HG03060 (cell line): Measurements from ENCODE around the gene DGCR2.
"Not testable (repeated sequence)": the region's sequence is repeated elsewhere in the genome, so short reads cannot be mapped to it uniquely, and the experiment has no call there.

ENCODE experiments used
- ATAC-seq: cut with Tn5 transposase; IDR thresholded peaks from one replicate; pipeline ENCODE4 v1.9.1; 2021; ENCODE audit warnings: low read depth, moderate number of reproducible peaks; ENCODE audit not compliant: unreplicated experiment

Gene DGCR2

GRCh38 chr22:19122143-19122751, at the start of gene DGCR2:
Gene DGCR2 (minus strand): TSS chr22:19122412. CDS start chr22:19122206, 206 bp downstream.
- ATAC-seq, result peak; percentile 54

GRCh38 chr22:19169947-19170318, 47.7 kb upstream of the DGCR2 start:
- no peak for ATAC-seq

GRCh38 chr22:19169002-19169946, 47.1 kb upstream of the DGCR2 start:
- ATAC-seq, result no peak

GRCh38 chr22:19168088-19168890, 46.1 kb upstream of the DGCR2 start:
- no peak for ATAC-seq

DNA sequence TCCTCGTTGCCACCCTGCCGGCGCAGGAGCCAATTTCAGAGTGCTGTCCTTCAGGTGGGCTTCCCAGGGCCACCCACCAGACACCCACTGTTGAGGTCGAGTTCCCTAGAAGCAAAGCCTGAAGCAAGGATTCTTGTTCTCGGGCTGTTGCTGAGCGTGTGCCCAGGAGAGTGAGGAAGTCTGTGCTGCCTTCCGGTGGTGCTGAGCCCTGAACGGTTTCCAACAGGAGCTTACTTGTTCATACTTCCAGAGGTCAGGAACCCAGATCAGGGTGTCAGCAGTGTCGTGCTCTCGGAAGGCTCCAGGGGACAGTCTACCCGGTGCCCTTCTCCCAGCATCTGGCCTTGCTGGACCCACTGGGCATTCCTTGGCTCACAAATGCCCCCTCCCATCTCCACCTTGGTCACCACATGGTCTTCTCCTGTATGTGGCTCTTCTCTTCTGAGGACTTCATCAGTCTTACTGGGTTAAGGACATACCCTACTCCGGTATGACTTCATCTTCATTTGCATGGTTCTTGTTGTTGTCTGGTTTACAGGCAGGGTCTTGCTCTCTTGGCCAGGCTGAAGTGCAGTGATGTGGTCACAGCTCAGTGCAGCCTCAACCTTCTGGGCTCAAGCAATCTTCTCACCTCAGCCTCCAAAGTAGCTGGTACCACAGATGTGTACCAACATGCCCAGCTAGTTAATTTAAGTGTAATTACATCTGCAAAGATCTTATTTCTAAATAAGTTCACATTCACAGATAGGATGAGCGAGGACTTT, 45.1 kb upstream of the DGCR2 start:
- no peak for ATAC-seq

DNA sequence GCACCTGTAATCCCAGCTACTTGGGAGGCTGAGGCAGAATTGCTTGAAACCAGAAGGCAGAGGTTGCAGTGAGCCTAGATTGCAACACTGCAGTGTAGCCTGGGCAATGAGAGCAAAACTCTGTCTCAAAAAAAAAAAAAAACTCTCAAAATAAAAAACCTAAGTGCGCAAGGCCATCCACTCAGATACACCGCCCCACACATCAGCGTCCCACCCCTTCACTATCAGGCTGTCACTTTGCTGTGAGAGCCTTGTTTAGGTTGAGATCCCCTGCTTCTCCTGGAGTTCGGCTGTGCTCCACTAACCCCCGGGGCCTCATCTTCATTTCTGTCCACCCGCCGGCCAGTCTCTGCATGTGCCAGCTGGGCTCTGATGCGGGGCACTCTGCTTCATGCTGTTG, 44.2 kb upstream of the DGCR2 start:
- no peak for ATAC-seq

- no peak for ATAC-seq
Observed at GRCh38 chr22:19164425-19164824, 42.2 kb upstream of the DGCR2 start.

DNA sequence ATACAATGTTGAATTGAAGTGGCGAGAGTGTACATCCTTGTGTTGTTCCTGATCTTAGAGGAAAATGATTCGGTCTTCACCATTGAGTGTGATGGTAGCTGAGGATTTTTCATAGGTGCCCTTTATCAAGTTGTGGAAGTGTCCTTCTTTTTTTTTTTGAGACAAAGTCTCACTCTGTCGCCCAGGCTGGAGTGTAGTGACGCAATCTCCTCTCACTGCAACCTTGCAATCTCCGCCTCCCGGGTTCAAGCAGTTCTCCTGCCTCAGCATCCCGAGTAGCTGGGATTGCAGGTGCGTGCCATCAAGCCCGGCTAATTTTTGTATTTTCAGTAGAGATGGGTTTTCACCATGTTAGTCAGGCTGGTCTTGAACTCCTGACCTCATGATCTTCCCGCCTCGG, 36.4 kb upstream of the DGCR2 start:
- ATAC-seq, result not testable (repeated sequence)

GRCh38 chr22:19156109-19156508, 33.9 kb upstream of the DGCR2 start:
- not testable (repeated sequence) for ATAC-seq

DNA sequence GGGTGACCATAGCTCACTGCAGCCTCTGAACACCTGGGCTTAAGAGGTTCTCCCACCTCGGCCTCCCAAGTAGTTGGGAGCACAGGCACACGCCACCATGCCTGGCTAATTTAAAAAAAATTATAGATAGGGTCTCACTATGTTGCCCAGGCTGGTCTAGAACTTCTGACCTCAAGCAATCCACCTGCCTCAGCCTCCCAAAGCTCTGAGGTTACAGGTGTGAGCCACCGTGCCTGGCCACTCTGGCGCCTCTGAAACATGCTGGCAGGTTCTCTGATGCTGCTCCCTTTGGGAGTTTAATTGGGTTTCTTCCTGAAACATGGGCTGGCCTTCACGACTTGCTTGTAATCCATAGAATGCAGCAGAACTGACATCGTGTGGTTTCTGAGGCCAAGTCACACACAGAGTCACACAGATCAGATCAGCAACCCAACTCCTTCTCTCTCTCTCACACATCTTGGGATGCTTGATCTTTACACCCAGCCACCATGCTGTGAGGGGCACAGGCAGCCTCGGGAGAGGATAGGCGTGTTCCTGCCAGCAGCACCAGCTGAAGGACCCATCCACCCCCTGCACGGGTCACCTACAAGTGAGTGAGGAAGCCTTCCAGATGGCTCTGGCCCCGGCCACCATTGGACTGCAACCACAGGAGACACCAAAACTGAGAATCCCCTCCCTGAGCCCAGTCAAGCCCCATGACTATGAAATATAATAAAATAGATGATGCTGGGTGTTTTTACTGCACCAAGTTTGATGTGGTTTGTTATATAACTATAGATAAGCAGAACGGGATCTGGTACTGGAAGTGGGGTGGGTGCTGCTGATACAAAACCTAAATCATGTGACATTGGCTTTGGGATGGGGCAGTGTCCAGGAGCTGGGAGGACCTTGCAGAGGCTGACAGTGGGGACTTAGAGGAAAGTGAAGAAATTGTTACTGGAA, 31.0 kb upstream of the DGCR2 start:
- no peak for ATAC-seq

DNA sequence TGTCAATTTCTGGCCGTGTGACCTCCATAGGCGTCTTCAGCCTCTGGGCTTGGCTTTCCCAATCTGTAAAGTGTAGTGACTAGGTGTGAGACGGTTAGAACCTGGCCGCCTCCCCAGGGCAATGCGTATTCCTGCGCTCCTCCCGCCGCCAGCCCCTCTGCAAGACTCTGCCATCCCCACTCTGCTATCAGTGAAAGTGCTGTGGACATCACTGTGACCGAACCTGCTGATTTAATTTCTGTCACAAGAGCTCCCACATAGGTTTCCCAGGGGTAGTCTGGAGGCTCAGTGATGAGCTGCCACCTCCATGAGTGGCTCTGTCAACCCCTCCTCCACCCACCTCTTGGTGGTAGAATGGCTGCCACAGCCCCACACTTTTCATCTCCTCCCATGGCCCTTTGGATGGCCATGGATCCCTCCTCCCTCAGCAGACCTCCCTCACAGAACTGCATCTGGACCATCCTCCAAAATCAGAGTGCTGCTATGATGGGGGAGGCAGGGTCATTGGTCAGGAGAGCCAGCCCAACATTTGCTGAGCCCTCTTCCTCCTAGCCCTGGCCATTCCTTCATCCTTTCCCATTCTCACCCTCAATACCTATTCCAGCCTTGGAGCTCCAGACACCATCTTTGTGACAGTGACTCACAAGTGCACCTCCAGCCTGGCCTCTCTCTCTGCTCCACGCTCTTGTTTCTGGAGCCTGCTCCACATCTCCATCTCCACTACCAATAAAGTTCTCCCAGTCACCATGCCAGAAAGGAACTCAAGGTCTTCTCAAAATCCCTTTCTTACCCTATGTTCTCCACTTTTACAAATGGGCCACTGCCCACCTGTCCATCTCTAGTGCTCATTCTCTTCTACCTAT, 29.3 kb upstream of the DGCR2 start:
- no peak for ATAC-seq

GRCh38 chr22:19150482-19151328, 28.5 kb upstream of the DGCR2 start:
- no peak for ATAC-seq

GRCh38 chr22:19149991-19150390, 27.8 kb upstream of the DGCR2 start, which contains the start of gene GSC2:
Gene GSC2 (minus strand): TSS chr22:19150292. CDS start chr22:19150283, 9 bp downstream.
- no peak for ATAC-seq

- no peak for ATAC-seq
Observed at GRCh38 chr22:19149047-19149883, 27.1 kb upstream of the DGCR2 start.

DNA sequence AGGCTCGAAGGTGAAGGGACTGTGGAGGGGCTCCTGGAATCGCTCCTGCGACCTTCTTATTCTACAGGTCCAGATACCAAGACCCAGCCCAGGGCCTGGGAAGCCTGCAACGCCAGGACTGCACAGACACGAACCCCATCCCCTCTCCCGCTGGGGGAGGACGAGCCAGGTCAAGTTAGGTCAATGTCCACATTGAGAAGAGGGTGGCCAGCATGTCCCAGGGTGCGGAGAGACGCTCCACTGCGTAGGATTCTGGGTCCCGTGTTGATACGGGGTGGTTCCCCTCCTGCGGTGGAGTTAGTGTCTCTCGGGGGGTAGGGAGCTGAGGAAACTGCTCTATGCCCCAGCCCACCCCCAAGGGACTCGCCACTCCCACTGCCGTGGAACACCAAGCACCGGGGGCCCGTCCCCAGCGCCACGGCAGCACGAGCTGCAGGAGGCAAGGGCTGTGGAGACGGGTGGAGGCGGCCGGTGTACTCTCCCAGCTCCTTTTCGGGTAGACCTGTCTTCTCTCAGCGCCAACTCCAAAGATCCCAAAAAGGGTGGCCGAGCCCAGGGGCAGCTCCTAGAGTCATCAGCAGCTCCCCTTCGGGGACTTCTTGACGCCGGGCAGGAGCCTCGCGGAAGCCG, 26.3 kb upstream of the DGCR2 start:
- no peak for ATAC-seq

DNA sequence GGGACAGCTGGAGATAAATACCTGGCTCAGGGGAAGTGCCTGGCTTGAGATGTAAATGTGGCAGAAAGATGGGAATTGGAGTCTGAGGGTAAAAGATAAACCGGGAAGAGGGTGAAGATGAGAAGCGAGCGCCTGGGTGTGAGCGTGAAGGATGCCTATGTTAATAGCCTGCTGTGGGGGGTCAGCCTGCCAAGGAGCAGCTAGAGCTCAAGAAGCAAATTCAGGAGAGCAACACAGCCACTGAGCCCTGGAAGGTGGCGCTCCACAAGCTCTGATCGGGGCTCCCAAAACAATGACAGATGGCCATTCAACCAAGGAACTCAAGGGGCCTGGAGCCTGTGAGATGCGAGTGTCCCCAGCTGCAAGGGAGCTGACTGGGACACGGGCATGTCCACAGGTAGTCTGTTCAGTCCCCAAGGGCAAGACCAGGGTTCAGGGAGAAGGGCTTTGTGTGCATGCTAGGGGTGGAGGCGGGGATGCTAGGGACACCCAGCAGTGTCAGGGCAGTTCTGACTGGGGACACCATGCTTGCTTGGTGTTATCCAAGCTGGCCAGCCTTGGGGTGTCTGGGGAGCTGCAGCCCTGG, 25.1 kb upstream of the DGCR2 start:
- no peak for ATAC-seq
